ENCODE data around the gene KRTAP6-3. TPM values are rescaled to one million over a fixed set of nuclear protein-coding genes. Genes with fewer than 3 reads are reported as not detected.

KRTAP6-3 gene
- total and polyA plus RNA-seq, 2 of the 13 experiments (the other 11 are each of a cell fraction or from before 2014, with no cell fraction given) = not detected

- Histone ChIP-seq H3K79me2 (ENCODE audit: insufficient read depth, low read length) (no peaks in the 10 kb centered on the region), H3K4me3 (replicated peaks in 1 of 3; ENCODE audit: insufficient read depth in 1 of 3, low read depth in 2 of 3, low read length in 3 of 3) (no peak overlapping the region), H2AFZ (ENCODE audit: low read length) (no peak overlapping the region), H3K4me1 (ENCODE audit: insufficient read depth, low read length) (no peaks in the 10 kb centered on the region), H3K27ac (ENCODE audit: extremely low read length, insufficient read depth, low read length) (no peak overlapping the region), H3K9me3 (ENCODE audit: low read length) (peaks cover 93% of the 10 kb centered on the region), H3K36me3 (replicated peaks in 1 of 2; ENCODE audit: control insufficient read depth in 1 of 2, insufficient read depth in 2 of 2, low read length in 2 of 2) (no peaks in the 10 kb centered on the region), H3K9ac (ENCODE audit: insufficient read depth, low read depth, low read length) (no peak overlapping the region), H3K27me3 (ENCODE audit: control insufficient read depth in 1 of 2, insufficient read depth in 2 of 2, low read length in 2 of 2) (no peaks in the 10 kb centered on the region), H4K20me1 (ENCODE audit: insufficient read depth, low read length) (no peaks in the 10 kb centered on the region), H3K4me2 (ENCODE audit: low read depth, low read length) (no peak overlapping the region)
- DNase-seq (ENCODE audit: low spot score) (no peak), FAIRE-seq (no peak), ATAC-seq (no peak)
- ChIA-PET POLR2A (no interaction called here), CTCF (ENCODE audit: low intra/inter-chr PET ratio, low total read pairs) (no interaction called here)
- no peak for TF ChIP-seq ZHX2 (IDR thresholded peaks at IDR 0.05; ENCODE audit: low read depth)
- no peak for TF ChIP-seq ZHX2 (CRISPR knock-in tag; IDR thresholded peaks at IDR 0.05; ENCODE audit: borderline replicate concordance)
- BruUV-seq (replicated peaks) = no TSS peak
- WGBS (ENCODE audit: low lambda C conversion rate) = 33% methylated on average over 2 of the region's 2 CpGs
- intact Hi-C loops (cut with micrococcal nuclease; ENCODE audit: unreplicated experiment) (no loop called here), in situ Hi-C loops (cut with HindIII; ENCODE audit: extremely low pct_ligation_motif_present, low pct_unique_long_range_greater_than_20kb) (no loop called here)
Observed at GRCh38 chr21:30612132-30612531, 19.9 kb downstream of the KRTAP6-3 start.

- H3K9ac ChIP-seq (ENCODE audit: insufficient read depth, low read depth, low read length) = no peak within 1 kb of the TSS
- no peaks in the 10 kb centered on the region for H3K4me1 ChIP-seq (ENCODE audit: insufficient read depth, low read length)
- H3K4me2 ChIP-seq (ENCODE audit: low read depth, low read length) = no peak within 1 kb of the TSS
- in situ Hi-C loops (cut with HindIII; ENCODE audit: extremely low pct_ligation_motif_present, low pct_unique_long_range_greater_than_20kb) (no loop called here), intact Hi-C loops (cut with micrococcal nuclease; ENCODE audit: unreplicated experiment) (no loop called here)
- ATAC-seq (no peak), DNase-seq (ENCODE audit: low spot score) (no peak), FAIRE-seq (no peak)
- H3K27me3 ChIP-seq (ENCODE audit: control insufficient read depth in 1 of 2, insufficient read depth in 2 of 2, low read length in 2 of 2) = no peaks in the 10 kb centered on the region
- no peak within 1 kb of the TSS for H3K4me3 ChIP-seq (replicated peaks in 1 of 3; ENCODE audit: insufficient read depth in 1 of 3, low read depth in 2 of 3, low read length in 3 of 3)
- H2AFZ ChIP-seq (ENCODE audit: low read length) = no peak within 1 kb of the TSS
- peaks cover 84% of the 10 kb centered on the region for H3K9me3 ChIP-seq (ENCODE audit: low read length)
- WGBS (ENCODE audit: low lambda C conversion rate) = 0% methylated on average over 1 of the region's 2 CpGs
- CTCF ChIA-PET (ENCODE audit: low intra/inter-chr PET ratio, low total read pairs) = no interaction called here
- POLR2A ChIA-PET = no interaction called here
- no peak within 1 kb of the TSS for H3K27ac ChIP-seq (ENCODE audit: extremely low read length, insufficient read depth, low read length)
- H3K79me2 ChIP-seq (ENCODE audit: insufficient read depth, low read length) = no peaks in the 10 kb centered on the region
- H4K20me1 ChIP-seq (ENCODE audit: insufficient read depth, low read length) = no peaks in the 10 kb centered on the region
- H3K36me3 ChIP-seq (replicated peaks in 1 of 2; ENCODE audit: control insufficient read depth in 1 of 2, insufficient read depth in 2 of 2, low read length in 2 of 2) = no peaks in the 10 kb centered on the region
- BruUV-seq (replicated peaks) = no TSS peak
- TF ChIP-seq KDM3A (CRISPR knock-in tag; IDR thresholded peaks at IDR 0.05; ENCODE audit: low read depth) (no peak), ZNF691 (CRISPR knock-in tag; IDR thresholded peaks at IDR 0.05; ENCODE audit: borderline replicate concordance, low read depth) (no peak), ZNF570 (CRISPR knock-in tag; IDR thresholded peaks at IDR 0.05; ENCODE audit: borderline replicate concordance) (no peak), DMAP1 (CRISPR knock-in tag; IDR thresholded peaks at IDR 0.05) (no peak), ZNF263 (CRISPR knock-in tag; IDR thresholded peaks at IDR 0.05) (no peak), ZSCAN5A (CRISPR knock-in tag; IDR thresholded peaks at IDR 0.05; ENCODE audit: borderline replicate concordance) (no peak), TBP (CRISPR knock-in tag; IDR thresholded peaks at IDR 0.05) (no peak), ZFYVE20 (CRISPR knock-in tag; IDR thresholded peaks at IDR 0.05; ENCODE audit: borderline replicate concordance, low read depth) (no peak), HNF4G (IDR thresholded peaks at IDR 0.05; ENCODE audit: borderline replicate concordance, low read depth, low read length) (no peak), HNF4G (CRISPR knock-in tag; IDR thresholded peaks at IDR 0.05; ENCODE audit: borderline replicate concordance, low read depth) (no peak)
Observed at GRCh38 chr21:30613836-30614235, 21.6 kb downstream of the KRTAP6-3 start, which contains the start of gene KRTAP6-1. KRTAP6-1 (minus strand) TSS chr21:30613930; CDS start chr21:30613904, 26 bp downstream.
